Stimulated activated CD4-positive, alpha-beta T cell treated with anti-CD3 and anti-CD28 coated beads, TNF-alpha, amount 100 ng/mL, for 4 hours (primary cell): ENCODE measurements around the gene CFAP65.

Source experiments
- DNase-seq, 3 experiments: peaks; one replicate each; pipeline ENCODE4 v3.0.0-alpha.2; 2020; ENCODE audit warnings: low read depth in 3 of 3

The CFAP65 gene

DNA sequence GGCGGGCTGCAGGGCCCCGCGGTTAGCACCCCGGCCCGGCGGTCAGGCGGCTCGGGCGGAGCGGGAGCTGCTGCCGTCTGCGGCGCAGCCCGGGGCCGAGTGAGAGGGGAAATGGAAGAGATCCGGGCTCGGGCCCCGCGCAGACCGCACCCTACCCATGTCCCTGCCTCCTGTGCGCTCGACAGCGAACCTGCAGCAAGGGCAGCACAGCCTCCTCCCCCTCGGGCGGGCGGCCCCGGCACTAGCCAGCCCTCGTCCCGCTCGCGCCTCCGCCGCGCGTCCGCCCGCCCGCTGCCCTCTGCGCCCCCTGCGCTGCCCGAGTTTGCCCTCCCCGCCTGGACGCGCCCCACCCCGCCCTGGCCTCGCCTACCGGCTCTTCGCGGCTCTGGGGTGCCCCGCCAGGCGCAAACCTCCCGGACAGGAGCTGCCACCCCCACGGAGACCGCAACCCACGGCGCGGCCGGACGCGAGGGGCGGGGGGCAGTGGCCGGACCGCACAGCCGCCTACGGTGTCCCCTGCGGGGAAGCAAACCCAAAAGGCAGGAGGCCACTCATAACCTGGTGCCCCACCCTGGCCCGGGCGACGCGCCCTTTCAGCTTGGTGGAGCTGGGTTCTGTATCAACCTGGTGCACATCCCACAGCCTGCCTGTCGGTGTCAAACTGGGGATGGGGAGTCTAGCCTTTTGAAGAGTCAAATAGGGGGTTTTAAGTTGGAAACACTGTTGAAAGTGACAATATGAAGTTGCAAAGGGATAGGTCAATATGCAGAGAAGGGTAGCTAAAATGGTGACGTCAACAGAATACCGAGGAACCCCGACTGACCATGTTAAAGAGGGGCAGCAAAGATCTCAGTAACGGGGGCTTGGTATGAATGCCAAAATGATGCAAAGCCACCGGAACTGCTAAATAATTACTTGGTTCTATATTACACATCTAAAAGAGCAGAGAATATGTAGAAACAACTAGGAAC, 19.8 kb upstream of the CFAP65 start, which contains the start of gene IHH:
IHH (minus strand) TSS at position 101 of the 971 bp plus-strand sequence. CDS start 454 bp downstream, outside the sequence.
- DNase-seq = peak in 1 of 3 experiments; percentile 2

- peak in 1 of 3 experiments; percentile 1 for DNase-seq
Measured at GRCh38 chr2:219059725-219060682, 18.7 kb upstream of the CFAP65 start.

GRCh38 chr2:219059375-219059724, 18.0 kb upstream of the CFAP65 start:
- no peak for DNase-seq

DNA sequence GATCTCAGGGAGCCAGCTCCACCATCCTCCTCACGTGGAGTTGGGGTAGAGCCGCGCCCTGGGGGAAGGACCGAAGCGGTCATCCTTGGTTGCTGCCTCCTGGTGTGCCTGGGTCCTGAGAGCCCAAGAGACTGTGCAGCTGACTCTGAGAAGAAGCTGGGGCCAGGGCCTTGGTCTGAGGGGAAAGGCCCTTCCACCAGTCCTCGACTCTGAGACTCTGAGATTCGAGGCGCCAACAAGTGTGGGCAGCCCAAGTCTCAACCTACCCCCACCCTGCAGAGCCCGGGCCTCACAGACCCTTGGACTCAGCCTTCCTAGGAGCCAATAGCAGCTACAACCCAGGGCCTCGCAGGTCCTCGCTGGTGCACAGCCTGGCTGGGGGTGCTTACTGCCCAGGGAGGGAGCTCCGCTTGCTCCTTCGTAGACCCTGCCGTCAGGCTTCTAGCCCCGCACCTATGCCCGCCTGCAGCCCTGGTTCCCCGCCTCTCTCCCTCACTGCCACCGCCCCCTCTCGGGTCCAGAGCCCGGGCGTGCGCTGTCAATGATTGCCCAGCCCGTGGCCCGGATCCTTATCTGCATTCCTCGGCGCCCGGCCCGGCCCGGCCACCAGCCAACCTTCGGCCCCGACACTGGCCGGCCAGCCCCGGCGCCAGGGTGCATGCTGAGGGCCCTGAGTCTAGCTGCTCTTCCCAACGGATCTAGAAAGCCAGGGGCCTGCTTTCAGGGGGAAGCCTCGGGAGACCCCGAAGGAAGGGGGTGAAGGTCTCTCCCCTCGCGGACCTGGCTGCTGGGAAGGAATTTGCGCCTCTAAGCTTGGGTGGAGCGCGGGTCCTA, 17.4 kb upstream of the CFAP65 start:
- DNase-seq = no peak

- peak; percentile 53 to 65 (median 54) for DNase-seq
Measured at GRCh38 chr2:219057709-219058540, 16.6 kb upstream of the CFAP65 start.

GRCh38 chr2:219056896-219057708, 15.8 kb upstream of the CFAP65 start:
- DNase-seq = no peak

DNA sequence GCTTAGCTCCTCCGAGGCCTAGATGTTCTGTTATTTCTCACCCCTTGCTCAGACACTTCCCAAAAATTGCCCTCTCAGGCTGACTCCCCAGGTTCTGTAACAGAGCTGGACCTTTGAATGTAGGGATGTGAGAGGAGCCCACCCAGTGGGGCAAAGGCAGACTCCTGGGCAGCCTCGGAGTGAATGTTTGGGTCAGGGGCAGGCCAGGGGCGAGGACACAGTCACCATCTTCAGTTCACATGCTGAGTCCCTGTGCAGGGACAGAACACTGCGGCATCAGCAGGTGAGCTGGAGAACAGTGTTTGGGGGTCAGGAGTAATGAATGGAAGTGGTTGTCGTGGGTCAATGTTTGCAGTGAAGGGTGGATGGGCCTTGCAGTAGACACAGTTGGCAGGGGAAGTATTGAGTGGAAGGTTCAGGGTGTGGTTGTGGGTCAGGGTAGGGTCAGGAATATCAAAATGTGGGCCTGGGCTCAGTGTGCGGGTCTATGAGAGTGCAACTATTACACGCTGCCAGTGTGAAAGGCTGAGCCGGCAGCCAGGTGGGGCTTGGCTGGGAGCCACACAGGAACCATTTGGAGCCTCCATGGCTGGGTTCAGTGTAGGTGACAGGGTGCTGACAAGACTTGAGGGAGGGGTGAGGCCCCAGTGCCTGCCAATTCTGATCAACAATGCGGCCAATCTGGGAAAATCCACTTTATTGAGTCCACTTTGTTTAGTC, 15.0 kb upstream of the CFAP65 start:
- no peak for DNase-seq

DNA sequence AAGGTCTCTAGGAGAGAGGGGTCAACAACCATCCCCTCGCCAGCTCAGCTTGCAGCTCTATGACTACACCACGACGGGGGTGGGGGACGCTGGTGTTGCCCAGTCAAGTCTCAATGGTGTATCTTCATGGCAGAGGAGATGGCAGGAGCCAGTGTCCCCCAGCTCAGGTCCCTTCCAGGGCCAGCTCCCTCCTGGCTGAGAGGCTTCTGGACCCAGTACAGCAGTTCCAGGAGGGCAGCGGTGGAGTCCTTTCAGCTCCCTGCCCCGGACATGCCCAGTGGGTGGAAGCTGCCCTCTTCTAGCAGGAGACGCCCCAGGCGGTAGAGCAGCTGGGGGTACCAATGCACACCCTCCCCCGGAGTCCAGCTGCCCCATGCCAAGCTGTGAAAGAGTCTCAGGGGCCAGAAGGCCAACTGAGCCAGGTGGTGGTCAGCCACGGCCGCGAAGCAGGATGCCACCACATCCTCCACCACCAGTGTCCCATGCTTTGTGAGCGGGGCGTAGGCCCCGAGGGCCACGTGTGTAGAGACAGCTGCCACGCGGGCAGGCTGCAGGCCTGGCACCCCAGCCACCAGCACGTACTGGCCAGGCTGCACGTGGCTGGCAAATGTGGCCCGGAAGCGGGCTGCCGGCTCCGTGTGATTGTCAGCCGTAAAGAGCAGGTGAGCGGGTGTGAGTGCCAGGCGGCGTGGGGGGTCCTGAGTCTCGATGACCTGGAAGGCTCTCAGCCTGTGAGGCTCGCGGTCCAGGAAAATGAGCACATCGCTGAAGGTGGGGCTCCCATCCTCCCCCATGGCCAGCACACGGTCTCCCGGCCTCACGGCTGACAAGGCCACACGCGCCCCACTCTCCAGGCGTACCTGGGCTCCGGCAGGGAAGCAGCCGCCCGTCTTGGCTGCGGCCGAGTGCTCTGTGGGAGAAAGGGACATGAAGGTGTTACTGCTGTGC, 13.9 kb upstream of the CFAP65 start:
- no peak for DNase-seq

GRCh38 chr2:219049282-219049681, 8.0 kb upstream of the CFAP65 start:
- no peak for DNase-seq

DNA sequence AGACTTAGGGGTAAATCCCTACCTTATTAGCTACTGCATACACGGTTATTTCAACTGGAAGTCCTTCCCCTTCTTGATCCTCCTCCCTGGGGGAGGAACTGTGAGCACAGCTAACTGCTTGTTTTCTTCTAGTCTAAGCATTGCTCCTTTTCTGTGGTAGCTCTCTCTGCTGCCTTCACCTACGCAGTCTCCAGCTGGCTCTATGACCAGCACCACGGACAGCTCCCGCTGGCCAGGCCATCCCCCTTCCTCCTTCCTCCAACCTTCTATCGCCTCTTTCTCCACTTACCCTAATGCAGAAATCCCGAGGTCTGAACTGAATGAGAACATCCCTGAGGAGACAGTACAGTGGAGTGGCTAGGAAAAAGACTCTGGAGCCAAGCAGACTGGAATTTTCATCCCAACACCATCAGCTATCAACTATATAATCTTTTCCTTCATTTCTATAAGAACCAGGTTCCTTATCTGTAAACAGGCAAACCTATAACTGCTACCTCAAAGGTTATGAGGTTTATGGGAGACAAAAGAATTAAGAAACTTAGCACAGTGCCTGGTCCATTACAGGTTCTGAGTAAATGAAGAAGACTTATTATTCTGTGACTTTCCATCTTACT, 4.7 kb upstream of the CFAP65 start:
- no peak for DNase-seq

DNA sequence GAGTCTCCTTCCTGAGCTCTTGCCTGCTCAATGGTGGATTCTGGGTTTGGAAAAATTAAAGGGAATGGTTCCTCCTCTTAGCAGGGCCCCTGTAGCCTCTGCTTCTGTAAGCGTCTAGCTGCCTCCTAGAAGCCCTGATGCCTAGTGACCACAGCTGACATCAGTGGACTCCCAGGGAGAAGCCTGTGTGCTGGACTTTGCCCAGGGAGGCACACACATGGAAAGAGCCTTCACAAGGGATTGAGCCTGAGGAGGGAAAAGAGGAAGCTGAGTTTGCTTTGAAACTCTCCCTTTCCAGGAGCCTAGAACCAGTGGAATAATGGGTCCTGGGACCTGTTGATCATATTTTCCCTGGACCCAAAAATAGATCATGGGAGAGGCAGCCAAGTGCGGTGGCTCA, 1.4 kb upstream of the CFAP65 start:
- DNase-seq = no peak

- DNase-seq = no peak
Measured at GRCh38 chr2:219042157-219042556, 841 bp upstream of the CFAP65 start.

GRCh38 chr2:219038600-219038999, 2.7 kb downstream of the CFAP65 start:
- no peak for DNase-seq

- DNase-seq = no peak
Measured at GRCh38 chr2:219037783-219038499, 3.4 kb downstream of the CFAP65 start.

DNA sequence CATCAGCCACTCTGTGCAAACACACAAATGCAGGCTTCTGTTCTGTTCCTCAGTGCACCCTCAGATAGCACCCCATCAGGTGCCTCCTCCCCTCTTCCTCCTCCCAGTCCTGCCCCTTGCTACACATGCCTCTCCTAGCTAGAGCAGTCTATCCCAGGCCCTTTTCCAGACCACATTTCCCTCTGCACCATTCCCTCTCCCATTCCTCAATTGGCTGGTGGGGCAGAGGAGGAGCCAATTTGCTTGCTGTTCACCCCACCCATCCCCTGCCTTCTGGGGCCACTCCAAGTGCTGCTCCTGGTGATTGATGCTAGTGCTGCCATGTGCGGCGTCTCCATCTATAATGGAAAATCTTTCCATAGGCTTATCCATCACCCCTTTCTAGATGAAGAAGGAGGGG, 5.4 kb downstream of the CFAP65 start:
- no peak for DNase-seq

- DNase-seq = no peak
Measured at GRCh38 chr2:219034823-219035222, 6.5 kb downstream of the CFAP65 start.
